H4 (cell line): ENCODE results near the gene NEK6. TPM values are rescaled to one million over a fixed set of nuclear protein-coding genes. Genes with fewer than 3 reads are reported as not detected.

Experiments used
- DNase-seq: peaks from one replicate; pipeline ENCODE4 v3.0.0-alpha.2; 2015; ENCODE audit warnings: low spot score
- total RNA-seq: library from RNA; depleted of rRNA; stranded (reverse); fragments of >200 nt; shearing (Covaris generic); gene quantifications from 2 replicates; pipeline ENCODE4 v1.2.3, GENCODE V29; 2014; rRNA removed

Gene NEK6
- total RNA-seq, 1 experiment from 2014 or later, result 43.7 TPM

DNA sequence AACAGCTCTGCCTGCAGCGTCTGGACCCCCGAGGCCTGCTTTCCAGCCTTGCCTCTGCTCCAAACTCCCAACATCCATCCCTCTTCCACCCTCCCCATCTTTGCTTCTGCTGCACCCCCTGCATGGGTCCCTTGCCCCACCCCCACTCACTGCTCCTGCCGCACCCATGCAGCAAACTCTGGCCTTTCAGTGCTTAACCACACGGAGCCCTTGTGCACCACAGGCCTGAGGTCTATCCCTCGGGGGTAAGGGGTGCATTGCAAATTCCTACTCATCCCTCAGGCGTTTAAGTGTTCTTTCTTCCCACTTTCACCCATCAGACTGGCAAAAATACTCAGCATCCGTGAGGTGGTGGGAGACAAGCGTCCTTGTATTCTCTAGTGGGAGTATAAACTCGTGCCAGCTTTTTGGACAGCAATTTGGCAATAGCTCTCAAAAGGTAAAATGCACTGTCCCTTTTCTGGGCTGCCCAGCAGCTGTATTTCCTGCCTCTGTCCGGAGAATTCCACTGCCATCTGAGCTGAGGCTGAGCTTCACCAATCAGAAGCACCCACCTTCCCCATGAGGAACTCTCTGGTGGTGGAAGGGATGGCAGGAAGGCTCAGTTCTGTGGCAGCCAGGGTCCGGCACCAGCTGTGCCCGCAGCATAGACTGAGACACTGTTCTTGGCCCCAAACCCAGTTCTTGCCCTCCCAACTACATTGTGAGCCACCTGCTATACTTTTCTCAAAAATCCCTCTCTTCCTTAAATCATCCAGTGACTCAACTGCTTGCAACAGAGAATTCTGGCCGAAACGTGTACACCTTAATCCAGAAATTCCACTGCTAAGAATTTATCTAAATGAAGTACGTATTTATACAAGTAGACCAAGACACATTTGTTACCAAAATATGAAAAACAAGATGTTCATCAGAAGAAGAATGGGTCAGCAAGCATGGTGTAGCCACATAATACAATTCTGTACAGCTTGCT is 142.5 kb downstream of the NEK6 start:
- DNase-seq, result no peak

Other genes with a start within 250 kb of the NEK6 start
- gene LHX2, start 246.2 kb upstream of the NEK6 start, total RNA-seq, result 2.2 and 8.5 TPM in 2 replicates
- 447 and 507 TPM in 2 replicates for gene PSMB7, start 157.5 kb downstream of the NEK6 start, total RNA-seq
- gene ADGRD2, start 192.5 kb downstream of the NEK6 start, total RNA-seq, result not detected in 2 replicates
- not detected in 2 replicates for gene NR5A1, start 249.4 kb downstream of the NEK6 start, total RNA-seq